Ishikawa (cell line): ENCODE measurements around the gene DBF4B.

Experiments
- CEBPB ChIP-seq: IDR thresholded peaks from 2 replicates; pipeline ENCODE4 v1.6.1; 2012
- EP300 ChIP-seq: IDR thresholded peaks from 2 replicates; pipeline ENCODE4 v1.6.1; 2012; ENCODE audit warnings: borderline replicate concordance
- FOXM1 ChIP-seq: IDR thresholded peaks from 2 replicates; pipeline ENCODE4 v1.6.1; 2012; ENCODE audit warnings: low read depth, borderline replicate concordance
- NFIC ChIP-seq: IDR thresholded peaks from 2 replicates; pipeline ENCODE4 v1.6.1; 2012
- RAD21 ChIP-seq: IDR thresholded peaks from 2 replicates; pipeline ENCODE4 v1.6.1; 2012; ENCODE audit warnings: low read depth
- TAF1 ChIP-seq: IDR thresholded peaks from 2 replicates; pipeline ENCODE4 v1.6.1; 2012; ENCODE audit warnings: low read depth, mild to moderate bottlenecking
- TF ChIP-seq, protein P1 (sequence below): IDR thresholded peaks from 2 replicates; pipeline ENCODE4 v1.6.1; 2012
- TF ChIP-seq, protein P2 (sequence below): IDR thresholded peaks from 2 replicates; pipeline ENCODE4 v1.6.1; 2012
- TF ChIP-seq, protein P3 (sequence below): IDR thresholded peaks from 2 replicates; pipeline ENCODE4 v1.6.1; 2012; ENCODE audit warnings: low read depth, mild to moderate bottlenecking

DNA sequence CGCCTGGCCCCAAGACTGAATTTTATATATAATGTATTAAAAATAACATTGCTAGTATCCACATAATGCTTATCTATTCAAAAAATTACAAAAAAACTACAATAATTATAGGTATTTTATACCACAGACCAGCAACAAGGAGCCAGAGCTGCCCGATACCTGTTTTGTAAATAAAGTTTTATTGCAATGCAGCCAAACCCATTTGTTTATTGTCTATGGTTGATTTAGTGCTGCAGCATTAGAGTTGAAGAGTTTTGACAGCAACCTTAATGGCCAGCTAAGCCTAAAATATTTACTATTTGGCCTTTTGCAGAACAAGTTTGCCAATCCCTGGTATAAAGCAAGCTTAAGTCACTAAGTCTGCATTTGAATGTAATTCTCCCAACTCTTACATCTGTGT, 46.6 kb upstream of the DBF4B start:
- TF ChIP-seq, protein P1, sequence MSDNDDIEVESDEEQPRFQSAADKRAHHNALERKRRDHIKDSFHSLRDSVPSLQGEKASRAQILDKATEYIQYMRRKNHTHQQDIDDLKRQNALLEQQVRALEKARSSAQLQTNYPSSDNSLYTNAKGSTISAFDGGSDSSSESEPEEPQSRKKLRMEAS, result no peak
- TF ChIP-seq TAF1, result no peak
- no peak for TF ChIP-seq CEBPB
- no peak for TF ChIP-seq EP300
- TF ChIP-seq, protein P2, sequence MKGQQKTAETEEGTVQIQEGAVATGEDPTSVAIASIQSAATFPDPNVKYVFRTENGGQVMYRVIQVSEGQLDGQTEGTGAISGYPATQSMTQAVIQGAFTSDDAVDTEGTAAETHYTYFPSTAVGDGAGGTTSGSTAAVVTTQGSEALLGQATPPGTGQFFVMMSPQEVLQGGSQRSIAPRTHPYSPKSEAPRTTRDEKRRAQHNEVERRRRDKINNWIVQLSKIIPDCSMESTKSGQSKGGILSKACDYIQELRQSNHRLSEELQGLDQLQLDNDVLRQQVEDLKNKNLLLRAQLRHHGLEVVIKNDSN, result no peak
- no peak for TF ChIP-seq RAD21
- TF ChIP-seq FOXM1, result no peak
- TF ChIP-seq, protein P3, sequence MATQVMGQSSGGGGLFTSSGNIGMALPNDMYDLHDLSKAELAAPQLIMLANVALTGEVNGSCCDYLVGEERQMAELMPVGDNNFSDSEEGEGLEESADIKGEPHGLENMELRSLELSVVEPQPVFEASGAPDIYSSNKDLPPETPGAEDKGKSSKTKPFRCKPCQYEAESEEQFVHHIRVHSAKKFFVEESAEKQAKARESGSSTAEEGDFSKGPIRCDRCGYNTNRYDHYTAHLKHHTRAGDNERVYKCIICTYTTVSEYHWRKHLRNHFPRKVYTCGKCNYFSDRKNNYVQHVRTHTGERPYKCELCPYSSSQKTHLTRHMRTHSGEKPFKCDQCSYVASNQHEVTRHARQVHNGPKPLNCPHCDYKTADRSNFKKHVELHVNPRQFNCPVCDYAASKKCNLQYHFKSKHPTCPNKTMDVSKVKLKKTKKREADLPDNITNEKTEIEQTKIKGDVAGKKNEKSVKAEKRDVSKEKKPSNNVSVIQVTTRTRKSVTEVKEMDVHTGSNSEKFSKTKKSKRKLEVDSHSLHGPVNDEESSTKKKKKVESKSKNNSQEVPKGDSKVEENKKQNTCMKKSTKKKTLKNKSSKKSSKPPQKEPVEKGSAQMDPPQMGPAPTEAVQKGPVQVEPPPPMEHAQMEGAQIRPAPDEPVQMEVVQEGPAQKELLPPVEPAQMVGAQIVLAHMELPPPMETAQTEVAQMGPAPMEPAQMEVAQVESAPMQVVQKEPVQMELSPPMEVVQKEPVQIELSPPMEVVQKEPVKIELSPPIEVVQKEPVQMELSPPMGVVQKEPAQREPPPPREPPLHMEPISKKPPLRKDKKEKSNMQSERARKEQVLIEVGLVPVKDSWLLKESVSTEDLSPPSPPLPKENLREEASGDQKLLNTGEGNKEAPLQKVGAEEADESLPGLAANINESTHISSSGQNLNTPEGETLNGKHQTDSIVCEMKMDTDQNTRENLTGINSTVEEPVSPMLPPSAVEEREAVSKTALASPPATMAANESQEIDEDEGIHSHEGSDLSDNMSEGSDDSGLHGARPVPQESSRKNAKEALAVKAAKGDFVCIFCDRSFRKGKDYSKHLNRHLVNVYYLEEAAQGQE, result no peak
- no peak for TF ChIP-seq NFIC
